Smooth muscle cell (in vitro differentiated cells): Measurements from ENCODE around the gene PPP1R12C. TPM values are rescaled to one million over a fixed set of nuclear protein-coding genes. Genes with fewer than 3 reads are reported as not detected.
"Not testable (repeated sequence)": the region's sequence is repeated elsewhere in the genome, so short reads cannot be mapped to it uniquely, and the experiment has no call there.

Experiments used
- DNase-seq: peaks from one replicate; lab custom pipeline; 2025; ENCODE audit not compliant: unreplicated experiment; lab: John Stamatoyannopoulos, UW
- H2AFZ ChIP-seq: fragments of 200-600 bp; sonication (generic); 2 replicates; pipeline ENCODE4 v1.6.0; 2016; ENCODE audit warnings: antibody characterized with exemption, low read depth, mild to moderate bottlenecking
- H3F3A ChIP-seq: fragments of 200-600 bp; sonication (generic); 2 replicates; pipeline ENCODE4 v1.6.0; 2017; ENCODE audit warnings: antibody characterized with exemption, low read depth
- H3K27ac ChIP-seq: fragments of 200-600 bp; sonication (generic); 2 replicates; pipeline ENCODE4 v1.5.1; 2016; ENCODE audit warnings: low read depth, mild to moderate bottlenecking
- H3K27me3 ChIP-seq: fragments of 200-600 bp; sonication (generic); 2 replicates; pipeline ENCODE4 v1.6.1; 2016; ENCODE audit warnings: low read depth, mild to moderate bottlenecking
- H3K36me3 ChIP-seq: fragments of 200-600 bp; sonication (generic); 2 replicates; pipeline ENCODE4 v1.5.1; 2016; ENCODE audit warnings: low read depth
- H3K4me1 ChIP-seq: fragments of 200-600 bp; sonication (generic); 2 replicates; pipeline ENCODE4 v1.5.1; 2016; ENCODE audit warnings: low read depth
- H3K4me2 ChIP-seq: fragments of 200-600 bp; sonication (generic); 2 replicates; pipeline ENCODE4 v1.6.0; 2016; ENCODE audit warnings: mild to moderate bottlenecking
- H3K4me3 ChIP-seq: fragments of 200-600 bp; sonication (generic); 2 replicates; pipeline ENCODE4 v1.5.1; 2016; ENCODE audit warnings: mild to moderate bottlenecking
- H3K79me2 ChIP-seq: fragments of 200-600 bp; sonication (generic); 2 replicates; pipeline ENCODE4 v1.6.0; 2016; ENCODE audit warnings: low read depth, mild to moderate bottlenecking
- H3K9ac ChIP-seq: fragments of 200-600 bp; sonication (generic); 2 replicates; pipeline ENCODE4 v1.6.0; 2016; ENCODE audit warnings: low read depth
- H3K9me3 ChIP-seq: fragments of 200-600 bp; sonication (generic); replicated peaks from 2 replicates; pipeline ENCODE4 v1.5.1; 2016; ENCODE audit warnings: low read depth
- H4K20me1 ChIP-seq: fragments of 200-600 bp; sonication (generic); 2 replicates; pipeline ENCODE4 v1.6.0; 2016; ENCODE audit warnings: low read depth
- CTCF ChIP-seq: fragments of 200-600 bp; sonication (generic); IDR thresholded peaks from 2 replicates; pipeline ENCODE4 v1.5.1; 2017; ENCODE audit warnings: borderline replicate concordance, mild to moderate bottlenecking, antibody characterized with exemption; ENCODE audit not compliant: insufficient read depth, poor library complexity, severe bottlenecking
- WGBS: methylation state at CpG from one replicate; pipeline ENCODE4 v1.1.7; 2016; ENCODE audit warnings: low lambda C conversion rate; 5-methylcytosine and 5-hydroxymethylcytosine counted together
- polyA plus RNA-seq: library from polyadenylated mRNA; unstranded; fragments of >200 nt; fragmentation: Nextera tagmentation; extraction: Ambion mirVana; gene quantifications from 2 replicates; pipeline ENCODE4 v1.2.1, GENCODE V29; 2016
- total RNA-seq: library from RNA; depleted of rRNA; stranded (reverse); fragments of >200 nt; gene quantifications from 2 replicates; pipeline ENCODE4 v1.2.3, GENCODE V29; 2014

The PPP1R12C gene
- total and polyA plus RNA-seq, 2 experiments from 2014 or later: 26.1 to 30.5 TPM

GRCh38 chr19:55067869-55068268, 49.6 kb downstream of the PPP1R12C start:
- H4K20me1 ChIP-seq: no peaks in the 10 kb centered on the region
- no peak overlapping the region for H3K4me3 ChIP-seq
- no peaks in the 10 kb centered on the region for H3K36me3 ChIP-seq
- 35% methylated on average over 3 of the region's 3 CpGs for WGBS
- no peak overlapping the region for H3K9ac ChIP-seq
- no peak for TF ChIP-seq CTCF
- peaks cover 5% of the 10 kb centered on the region for H3K4me1 ChIP-seq
- H3K27ac ChIP-seq: no peak overlapping the region
- H3K79me2 ChIP-seq: no peaks in the 10 kb centered on the region
- H3K27me3 ChIP-seq: peaks cover 41% of the 10 kb centered on the region
- no peak overlapping the region for H3K4me2 ChIP-seq
- no peak for DNase-seq
- H3F3A ChIP-seq: no peaks in the 10 kb centered on the region
- H2AFZ ChIP-seq: no peak overlapping the region
- H3K9me3 ChIP-seq: no peaks in the 10 kb centered on the region

GRCh38 chr19:55066107-55066709, 51.2 kb downstream of the PPP1R12C start:
- Histone ChIP-seq H3K79me2 (no peaks in the 10 kb centered on the region), H3F3A (no peaks in the 10 kb centered on the region), H3K4me2 (no peak overlapping the region), H3K4me1 (peaks cover 5% of the 10 kb centered on the region), H3K4me3 (no peak overlapping the region), H3K9me3 (no peaks in the 10 kb centered on the region), H2AFZ (no peak overlapping the region), H4K20me1 (no peaks in the 10 kb centered on the region), H3K36me3 (no peaks in the 10 kb centered on the region), H3K27me3 (peaks cover 34% of the 10 kb centered on the region), H3K9ac (no peak overlapping the region), H3K27ac (no peak overlapping the region)
- 47% methylated on average over 2 of the region's 2 CpGs for WGBS
- no peak for DNase-seq
- TF ChIP-seq CTCF: no peak

- not testable (repeated sequence) for H2AFZ ChIP-seq, H4K20me1 ChIP-seq, DNase-seq, H3K27ac ChIP-seq, H3K9ac ChIP-seq, H3F3A ChIP-seq, H3K4me2 ChIP-seq, H3K4me3 ChIP-seq, H3K9me3 ChIP-seq, H3K79me2 ChIP-seq, H3K36me3 ChIP-seq, H3K4me1 ChIP-seq
- H3K27me3 ChIP-seq: peaks cover 33% of the 10 kb centered on the region
- WGBS: 89% methylated on average over 9 of the region's 9 CpGs
These were observed 51.9 kb downstream of the PPP1R12C start for GRCh38 chr19:55065516-55065915.

GRCh38 chr19:55063492-55063843, 54.0 kb downstream of the PPP1R12C start:
- WGBS: 85% methylated on average over 3 of the region's 3 CpGs
- Histone ChIP-seq H4K20me1 (no peaks in the 10 kb centered on the region), H3K9me3 (no peaks in the 10 kb centered on the region), H3K4me2 (peak overlapping the region; percentile 48), H3K4me3 (peak overlapping the region; percentile 92), H3K79me2 (no peaks in the 10 kb centered on the region), H3F3A (no peaks in the 10 kb centered on the region), H3K36me3 (no peaks in the 10 kb centered on the region), H3K9ac (no peak overlapping the region), H2AFZ (no peak overlapping the region), H3K4me1 (no peaks in the 10 kb centered on the region), H3K27me3 (peaks cover 17% of the 10 kb centered on the region), H3K27ac (no peak overlapping the region)
- no peak for DNase-seq
- no peak for TF ChIP-seq CTCF
